Panc1 (cell line): Measurements from ENCODE around the gene RPL4.

ENCODE experiments used
- CTCF ChIP-seq: fragments of 450-650 bp; IDR thresholded peaks from 2 replicates; pipeline ENCODE4 v1.5.1; 2017; ENCODE audit warnings: mild to moderate bottlenecking
- POLR2AphosphoS5 ChIP-seq: IDR thresholded peaks from 2 replicates; pipeline ENCODE4 v1.6.1; 2012; ENCODE audit warnings: mild to moderate bottlenecking, low read depth, low read length, moderate library complexity
- SIN3A ChIP-seq: IDR thresholded peaks from 2 replicates; pipeline ENCODE4 v1.6.1; 2012; ENCODE audit warnings: low read depth, mild to moderate bottlenecking, low read length, moderate library complexity, borderline replicate concordance; ENCODE audit not compliant: insufficient read depth

GRCh38 chr15:66494262-66494661 lies 10.4 kb downstream of the RPL4 start:
- no peak for TF ChIP-seq CTCF
- TF ChIP-seq POLR2AphosphoS5: no peak
- TF ChIP-seq SIN3A: no peak
